D721Med (cell line): ENCODE results near the gene MLST8.

ENCODE experiments used
- DNase-seq: peaks from one replicate; pipeline ENCODE4 v3.0.0; 2011; ENCODE audit warnings: low spot score; ENCODE audit not compliant: insufficient read length
- FAIRE-seq: peaks from 2 replicates; lab custom pipeline; 2011; peaks lifted over from hg19 to GRCh38; lab: Jason Lieb, UNC
- CTCF ChIP-seq: IDR thresholded peaks from 2 replicates; pipeline ENCODE4 v1.5.1; 2012; ENCODE audit warnings: mild to moderate bottlenecking, control low read depth; ENCODE audit not compliant: insufficient read depth; ENCODE audit errors: missing control alignments

The MLST8 gene

GRCh38 chr16:2160915-2161551 lies 44.2 kb upstream of the MLST8 start:
- DNase-seq (no peak), FAIRE-seq (no peak)
- TF ChIP-seq CTCF: no peak

GRCh38 chr16:2161911-2162310 lies 43.3 kb upstream of the MLST8 start:
- DNase-seq (no peak), FAIRE-seq (no peak)
- no peak for TF ChIP-seq CTCF

- no peak for TF ChIP-seq CTCF
- DNase-seq (no peak), FAIRE-seq (no peak)
Measured at GRCh38 chr16:2162676-2163118, 42.6 kb upstream of the MLST8 start.

GRCh38 chr16:2163211-2163881 lies 41.9 kb upstream of the MLST8 start:
- FAIRE-seq: no peak
- no peak for TF ChIP-seq CTCF
- no peak for DNase-seq

GRCh38 chr16:2165861-2166260 lies 39.4 kb upstream of the MLST8 start:
- DNase-seq (no peak), FAIRE-seq (no peak)
- no peak for TF ChIP-seq CTCF

- no peak for FAIRE-seq
- no peak for DNase-seq
- TF ChIP-seq CTCF: no peak
Measured at GRCh38 chr16:2166263-2167067, 38.8 kb upstream of the MLST8 start.
